ENCODE results near the gene ADGRD1. TPM values are rescaled to one million over a fixed set of nuclear protein-coding genes. Genes with fewer than 3 reads are reported as not detected.
"Not testable (repeated sequence)": the region's sequence is repeated elsewhere in the genome, so short reads cannot be mapped to it uniquely, and the experiment has no call there.

ADGRD1 gene
- total and polyA plus RNA-seq, 2 donors: 0.94 to 2.1 TPM

DNA sequence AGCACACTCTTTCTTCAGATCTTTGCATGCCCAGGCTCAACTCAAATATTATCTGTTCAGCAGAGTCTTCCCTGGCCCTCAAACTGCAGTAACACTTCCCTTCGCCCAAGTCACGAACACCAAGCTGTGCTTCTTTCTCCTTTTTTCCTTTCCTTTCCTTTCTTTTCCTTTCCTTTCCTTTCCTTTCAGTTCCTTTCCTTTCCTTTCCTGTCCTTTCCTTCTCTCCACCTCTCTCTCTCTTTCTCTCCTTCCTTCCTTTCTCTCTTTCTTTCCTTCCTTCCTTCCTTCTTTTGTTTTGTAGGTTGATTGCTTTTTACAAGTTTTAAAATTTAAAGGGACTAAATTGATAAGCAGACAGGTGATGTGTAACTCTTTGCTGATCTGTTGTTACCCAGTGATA, 19.0 kb upstream of the ADGRD1 start:
- no peaks in the 10 kb centered on the region for H3K36me3 ChIP-seq (ENCODE audit: control insufficient read depth in 2 of 2, insufficient read depth in 2 of 2, low read length in 1 of 2)
- 88% methylated on average over 2 of the region's 2 CpGs for WGBS
- H3K9me3 ChIP-seq (ENCODE audit: control insufficient read depth in 2 of 2, insufficient read depth in 1 of 2, low read length in 1 of 2): no peaks in the 10 kb centered on the region
- H3K27me3 ChIP-seq (ENCODE audit: control insufficient read depth in 2 of 2, insufficient read depth in 1 of 2, low read length in 1 of 2): no peaks in the 10 kb centered on the region
- no peak for DNase-seq (ENCODE audit: low read depth in 6 of 9, low spot score in 9 of 9)
- H3K27ac ChIP-seq (ENCODE audit: low read depth in 1 of 2, low read length in 1 of 2): no peak overlapping the region
- peaks cover 0 to 3% of the 10 kb centered on the region in 2 donors for H3K4me1 ChIP-seq (ENCODE audit: control insufficient read depth in 2 of 2, insufficient read depth in 2 of 2, low read length in 2 of 2)
- no peak overlapping the region for H3K4me3 ChIP-seq (ENCODE audit: low read length in 2 of 2)

DNA sequence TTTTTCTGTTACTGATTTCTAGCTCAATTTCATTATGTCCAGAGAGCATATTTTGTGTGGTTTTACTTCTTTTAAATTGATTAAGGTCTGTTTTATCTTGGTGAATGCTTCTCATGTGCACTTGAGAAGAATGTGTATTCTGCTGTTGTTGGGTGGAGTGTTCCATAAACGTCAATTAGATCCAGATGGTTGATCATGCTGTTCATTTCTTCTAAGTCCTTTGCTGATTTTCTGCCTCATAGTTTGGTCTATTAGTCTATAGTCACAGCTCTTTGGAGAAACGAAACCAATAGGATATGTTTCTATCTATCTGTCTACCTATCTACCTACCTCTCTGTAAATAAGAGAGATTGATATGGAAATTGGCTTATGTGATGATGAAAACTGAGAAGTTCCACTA, 17.1 kb upstream of the ADGRD1 start:
- no peaks in the 10 kb centered on the region for H3K9me3 ChIP-seq (ENCODE audit: control insufficient read depth in 2 of 2, insufficient read depth in 1 of 2, low read length in 1 of 2)
- DNase-seq (ENCODE audit: low read depth in 6 of 9, low spot score in 9 of 9): no peak
- H3K4me3 ChIP-seq (ENCODE audit: low read length in 2 of 2): no peak overlapping the region
- H3K27ac ChIP-seq (ENCODE audit: low read depth in 1 of 2, low read length in 1 of 2): no peak overlapping the region
- H3K4me1 ChIP-seq (ENCODE audit: control insufficient read depth in 2 of 2, insufficient read depth in 2 of 2, low read length in 2 of 2): peaks cover 0 to 3% of the 10 kb centered on the region in 2 donors
- no peaks in the 10 kb centered on the region for H3K36me3 ChIP-seq (ENCODE audit: control insufficient read depth in 2 of 2, insufficient read depth in 2 of 2, low read length in 1 of 2)
- WGBS: 91% methylated on average over 2 of the region's 2 CpGs
- H3K27me3 ChIP-seq (ENCODE audit: control insufficient read depth in 2 of 2, insufficient read depth in 1 of 2, low read length in 1 of 2): no peaks in the 10 kb centered on the region

DNA sequence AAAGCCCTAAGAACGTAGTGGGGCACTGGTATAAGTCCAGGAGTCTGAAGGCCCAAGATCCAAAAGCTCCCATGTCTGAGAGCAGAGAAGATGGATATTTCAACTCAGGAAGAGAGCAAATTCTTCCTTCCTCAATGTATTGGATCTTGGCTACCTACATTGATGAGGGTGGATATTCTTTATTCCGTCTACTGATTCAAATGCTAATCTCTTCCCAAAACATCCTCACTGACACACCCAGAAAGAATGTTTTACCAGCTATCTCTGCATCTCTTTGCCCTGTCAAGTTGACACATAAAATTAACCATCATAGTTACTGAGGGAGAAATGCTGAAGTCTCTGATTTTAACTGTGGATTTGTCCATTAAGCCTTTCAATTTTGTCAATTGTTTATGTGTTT, 16.6 kb upstream of the ADGRD1 start:
- Histone ChIP-seq H3K27ac (ENCODE audit: low read depth in 1 of 2, low read length in 1 of 2) (no peak overlapping the region), H3K27me3 (ENCODE audit: control insufficient read depth in 2 of 2, insufficient read depth in 1 of 2, low read length in 1 of 2) (no peaks in the 10 kb centered on the region), H3K36me3 (ENCODE audit: control insufficient read depth in 2 of 2, insufficient read depth in 2 of 2, low read length in 1 of 2) (no peaks in the 10 kb centered on the region), H3K4me3 (ENCODE audit: low read length in 2 of 2) (no peak overlapping the region), H3K4me1 (ENCODE audit: control insufficient read depth in 2 of 2, insufficient read depth in 2 of 2, low read length in 2 of 2) (peaks cover 0 to 3% of the 10 kb centered on the region in 2 donors), H3K9me3 (ENCODE audit: control insufficient read depth in 2 of 2, insufficient read depth in 1 of 2, low read length in 1 of 2) (no peaks in the 10 kb centered on the region)
- DNase-seq (ENCODE audit: low read depth in 6 of 9, low spot score in 9 of 9): no peak
- WGBS: 92% methylated on average over 2 of the region's 2 CpGs

DNA sequence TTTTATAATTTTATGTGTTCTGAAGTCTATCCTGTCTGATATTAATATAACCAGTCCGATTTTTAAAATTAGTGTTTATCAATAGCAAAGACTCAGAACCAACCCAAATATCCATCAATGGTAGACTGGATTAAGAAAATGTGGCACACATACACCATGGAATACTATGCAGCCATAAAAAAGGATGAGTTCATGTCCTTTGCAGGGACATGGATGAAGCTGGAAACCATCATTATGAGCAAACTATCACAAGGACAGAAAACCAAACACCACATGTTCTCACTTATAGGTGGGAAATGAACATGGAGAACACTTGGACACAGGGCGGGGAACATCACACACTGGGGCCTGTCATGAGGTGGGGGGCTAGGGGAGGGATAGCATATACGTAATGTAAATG, 16.2 kb upstream of the ADGRD1 start:
- not testable (repeated sequence) for H3K27ac ChIP-seq (ENCODE audit: low read depth in 1 of 2, low read length in 1 of 2); H3K36me3 ChIP-seq (ENCODE audit: control insufficient read depth in 2 of 2, insufficient read depth in 2 of 2, low read length in 1 of 2); DNase-seq (ENCODE audit: low read depth in 6 of 9, low spot score in 9 of 9); H3K4me1 ChIP-seq (ENCODE audit: control insufficient read depth in 2 of 2, insufficient read depth in 2 of 2, low read length in 2 of 2); H3K4me3 ChIP-seq (ENCODE audit: low read length in 2 of 2); H3K9me3 ChIP-seq (ENCODE audit: control insufficient read depth in 2 of 2, insufficient read depth in 1 of 2, low read length in 1 of 2); H3K27me3 ChIP-seq (ENCODE audit: control insufficient read depth in 2 of 2, insufficient read depth in 1 of 2, low read length in 1 of 2)
- WGBS: 98% methylated on average over 3 of the region's 3 CpGs

DNA sequence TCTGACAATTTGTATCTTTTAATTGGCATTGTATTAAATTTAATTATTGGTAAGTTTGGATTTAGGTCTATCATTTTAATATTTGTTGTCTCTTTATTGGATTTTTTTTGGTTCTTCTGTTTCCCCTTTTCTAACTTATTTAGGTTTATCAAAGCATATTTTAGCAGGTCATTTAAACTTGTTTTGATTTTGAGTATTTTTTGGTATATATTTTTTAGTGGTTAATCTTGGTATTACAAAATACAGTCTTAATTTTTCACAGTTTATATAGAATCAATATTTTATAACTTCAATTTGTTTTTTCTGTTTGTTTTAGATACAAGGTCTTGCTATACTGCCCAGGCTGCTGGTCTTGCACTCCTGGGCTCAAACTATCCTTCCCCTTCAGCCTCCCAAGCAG, 15.5 kb upstream of the ADGRD1 start:
- Histone ChIP-seq H3K4me3 (ENCODE audit: low read length in 2 of 2) (no peak overlapping the region), H3K36me3 (ENCODE audit: control insufficient read depth in 2 of 2, insufficient read depth in 2 of 2, low read length in 1 of 2) (no peaks in the 10 kb centered on the region), H3K27ac (ENCODE audit: low read depth in 1 of 2, low read length in 1 of 2) (no peak overlapping the region), H3K4me1 (ENCODE audit: control insufficient read depth in 2 of 2, insufficient read depth in 2 of 2, low read length in 2 of 2) (no peaks in the 10 kb centered on the region), H3K27me3 (ENCODE audit: control insufficient read depth in 2 of 2, insufficient read depth in 1 of 2, low read length in 1 of 2) (no peaks in the 10 kb centered on the region), H3K9me3 (ENCODE audit: control insufficient read depth in 2 of 2, insufficient read depth in 1 of 2, low read length in 1 of 2) (no peaks in the 10 kb centered on the region)
- no peak for DNase-seq (ENCODE audit: low read depth in 6 of 9, low spot score in 9 of 9)

- Histone ChIP-seq H3K27ac (ENCODE audit: low read depth in 1 of 2, low read length in 1 of 2) (no peak overlapping the region), H3K27me3 (ENCODE audit: control insufficient read depth in 2 of 2, insufficient read depth in 1 of 2, low read length in 1 of 2) (no peaks in the 10 kb centered on the region), H3K9me3 (ENCODE audit: control insufficient read depth in 2 of 2, insufficient read depth in 1 of 2, low read length in 1 of 2) (no peaks in the 10 kb centered on the region), H3K36me3 (ENCODE audit: control insufficient read depth in 2 of 2, insufficient read depth in 2 of 2, low read length in 1 of 2) (no peaks in the 10 kb centered on the region), H3K4me1 (ENCODE audit: control insufficient read depth in 2 of 2, insufficient read depth in 2 of 2, low read length in 2 of 2) (no peaks in the 10 kb centered on the region), H3K4me3 (ENCODE audit: low read length in 2 of 2) (no peak overlapping the region)
- no peak for DNase-seq (ENCODE audit: low read depth in 6 of 9, low spot score in 9 of 9)
Measured at GRCh38 chr12:130944878-130945277, 8.8 kb upstream of the ADGRD1 start.

GRCh38 chr12:130945786-130946492, 7.8 kb upstream of the ADGRD1 start:
- Histone ChIP-seq H3K9me3 (ENCODE audit: control insufficient read depth in 2 of 2, insufficient read depth in 1 of 2, low read length in 1 of 2) (no peaks in the 10 kb centered on the region), H3K36me3 (ENCODE audit: control insufficient read depth in 2 of 2, insufficient read depth in 2 of 2, low read length in 1 of 2) (no peaks in the 10 kb centered on the region), H3K4me1 (ENCODE audit: control insufficient read depth in 2 of 2, insufficient read depth in 2 of 2, low read length in 2 of 2) (no peaks in the 10 kb centered on the region), H3K27ac (ENCODE audit: low read depth in 1 of 2, low read length in 1 of 2) (peak overlapping the region in 1 of 2 donors; percentile 11), H3K4me3 (ENCODE audit: low read length in 2 of 2) (no peak overlapping the region), H3K27me3 (ENCODE audit: control insufficient read depth in 2 of 2, insufficient read depth in 1 of 2, low read length in 1 of 2) (no peaks in the 10 kb centered on the region)
- DNase-seq (ENCODE audit: low read depth in 6 of 9, low spot score in 9 of 9): no peak
- 93% methylated on average over 7 of the region's 7 CpGs for WGBS

DNA sequence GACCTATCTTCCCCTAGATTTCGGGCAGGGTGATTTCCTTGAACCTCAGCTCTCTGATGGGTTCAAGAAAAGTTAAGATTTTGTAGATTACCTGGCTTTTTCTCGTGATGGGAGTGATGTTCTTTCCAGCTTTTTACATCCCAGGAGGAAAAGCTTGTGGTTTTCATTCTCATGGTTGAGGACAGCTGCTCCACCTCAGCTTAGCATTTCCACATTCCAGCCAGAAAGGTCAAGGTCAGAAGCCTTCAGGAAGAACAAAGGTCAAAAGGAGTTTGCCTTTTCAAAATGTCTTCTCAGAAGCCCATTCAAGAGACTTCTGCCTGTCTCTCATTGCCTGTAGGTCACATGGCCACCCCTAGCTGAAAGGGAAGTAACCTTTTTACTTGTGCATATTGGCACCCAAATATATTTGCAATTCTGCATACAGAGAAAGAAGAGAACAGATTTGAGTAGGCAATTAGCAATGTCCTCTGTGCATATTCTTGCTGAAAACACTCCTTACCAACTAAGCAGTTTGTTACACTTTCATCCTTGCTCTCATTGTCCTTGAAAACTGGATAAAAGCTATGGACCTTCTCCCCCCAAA, 6.6 kb upstream of the ADGRD1 start:
- DNase-seq (ENCODE audit: low read depth in 6 of 9, low spot score in 9 of 9): no peak
- WGBS: 79% methylated on average over 2 of the region's 2 CpGs
- Histone ChIP-seq H3K27me3 (ENCODE audit: control insufficient read depth in 2 of 2, insufficient read depth in 1 of 2, low read length in 1 of 2) (peaks cover 0 to 2% of the 10 kb centered on the region in 2 donors), H3K4me1 (ENCODE audit: control insufficient read depth in 2 of 2, insufficient read depth in 2 of 2, low read length in 2 of 2) (no peaks in the 10 kb centered on the region), H3K9me3 (ENCODE audit: control insufficient read depth in 2 of 2, insufficient read depth in 1 of 2, low read length in 1 of 2) (no peaks in the 10 kb centered on the region), H3K36me3 (ENCODE audit: control insufficient read depth in 2 of 2, insufficient read depth in 2 of 2, low read length in 1 of 2) (no peaks in the 10 kb centered on the region), H3K27ac (ENCODE audit: low read depth in 1 of 2, low read length in 1 of 2) (no peak overlapping the region), H3K4me3 (ENCODE audit: low read length in 2 of 2) (no peak overlapping the region)

DNA sequence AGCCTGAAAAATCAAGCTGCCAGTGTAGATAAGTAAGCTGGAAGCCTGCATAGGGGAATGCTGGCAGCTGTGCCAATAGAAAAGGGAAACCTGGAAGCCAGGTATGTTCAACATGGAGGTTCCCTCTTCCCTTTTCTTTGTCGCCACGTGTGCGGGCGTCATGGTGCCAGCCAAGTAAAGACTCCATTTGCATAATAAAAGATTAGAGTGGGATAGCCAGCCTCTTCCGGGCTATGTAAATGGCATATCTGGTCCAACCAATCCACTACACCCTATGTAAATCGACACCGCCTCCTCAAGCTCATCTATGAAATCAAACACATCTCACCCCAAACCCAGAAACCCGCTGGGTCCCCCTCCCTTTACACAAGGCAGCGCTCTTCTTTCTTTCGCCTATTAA, 5.6 kb upstream of the ADGRD1 start:
- no peak for DNase-seq (ENCODE audit: low read depth in 6 of 9, low spot score in 9 of 9)
- no peaks in the 10 kb centered on the region for H3K9me3 ChIP-seq (ENCODE audit: control insufficient read depth in 2 of 2, insufficient read depth in 1 of 2, low read length in 1 of 2)
- no peak overlapping the region for H3K27ac ChIP-seq (ENCODE audit: low read depth in 1 of 2, low read length in 1 of 2)
- peaks cover 2 to 6% of the 10 kb centered on the region in 2 donors for H3K27me3 ChIP-seq (ENCODE audit: control insufficient read depth in 2 of 2, insufficient read depth in 1 of 2, low read length in 1 of 2)
- no peaks in the 10 kb centered on the region for H3K36me3 ChIP-seq (ENCODE audit: control insufficient read depth in 2 of 2, insufficient read depth in 2 of 2, low read length in 1 of 2)
- whole genome bisulfite sequencing: 87% methylated on average over 10 of the region's 10 CpGs
- no peaks in the 10 kb centered on the region for H3K4me1 ChIP-seq (ENCODE audit: control insufficient read depth in 2 of 2, insufficient read depth in 2 of 2, low read length in 2 of 2)
- H3K4me3 ChIP-seq (ENCODE audit: low read length in 2 of 2): no peak overlapping the region
